H9 (cell line): Measurements from ENCODE around the gene NPC1. TPM values are rescaled to one million over a fixed set of nuclear protein-coding genes. Genes with fewer than 3 reads are reported as not detected.

Source experiments
- DNase-seq: peaks from one replicate; pipeline ENCODE4 v3.0.0-alpha.2; 2017
- H2AFZ ChIP-seq: one replicate; pipeline ENCODE4 v1.6.1; 2013; ENCODE audit warnings: mild to moderate bottlenecking, low read length, control low read depth, moderate library complexity
- H2AK5ac ChIP-seq: 2 replicates; pipeline ENCODE4 v1.6.1; 2013; ENCODE audit warnings: low read length, control low read depth, mixed read lengths; ENCODE audit not compliant: insufficient read length
- H2BK120ac ChIP-seq: one replicate; pipeline ENCODE4 v1.6.1; 2013; ENCODE audit warnings: low read depth, mild to moderate bottlenecking, low read length, control low read depth, inconsistent platforms; ENCODE audit not compliant: poor library complexity, severe bottlenecking
- H2BK12ac ChIP-seq: 2 replicates; pipeline ENCODE4 v1.6.1; 2013; ENCODE audit warnings: low read length, control low read depth, mixed read lengths, low read depth; ENCODE audit not compliant: insufficient read length
- H2BK15ac ChIP-seq: 2 replicates; pipeline ENCODE4 v1.6.1; 2013; ENCODE audit warnings: low read depth, low read length, control low read depth
- H2BK20ac ChIP-seq: one replicate; pipeline ENCODE4 v1.6.1; 2013; ENCODE audit warnings: low read depth, mild to moderate bottlenecking, low read length, control low read depth, inconsistent platforms; ENCODE audit not compliant: poor library complexity, severe bottlenecking
- H2BK5ac ChIP-seq: 2 replicates; pipeline ENCODE4 v1.6.1; 2013; ENCODE audit warnings: low read length, control low read depth, mixed read lengths; ENCODE audit not compliant: insufficient read length
- H3K14ac ChIP-seq: 2 replicates; pipeline ENCODE4 v1.6.1; 2013; ENCODE audit warnings: low read length, control low read depth; ENCODE audit not compliant: insufficient read depth
- H3K18ac ChIP-seq: 2 replicates; pipeline ENCODE4 v1.6.1; 2013; ENCODE audit warnings: low read depth, mild to moderate bottlenecking, mixed read lengths, low read length, control low read depth; ENCODE audit not compliant: insufficient read length
- H3K23ac ChIP-seq: 2 replicates; pipeline ENCODE4 v1.6.1; 2013; ENCODE audit warnings: low read length, control low read depth, mixed read lengths, low read depth; ENCODE audit not compliant: insufficient read length
- H3K23me2 ChIP-seq: 2 replicates; pipeline ENCODE4 v1.6.1; 2013; ENCODE audit warnings: low read depth, mild to moderate bottlenecking, mixed read lengths, low read length, control low read depth; ENCODE audit not compliant: insufficient read length, poor library complexity, severe bottlenecking
- H3K27ac ChIP-seq: 2 replicates; pipeline ENCODE4 v1.5.1; 2013; ENCODE audit warnings: low read length, control low read depth, mixed read lengths, low read depth; ENCODE audit not compliant: insufficient read length
- H3K27me3 ChIP-seq: 2 replicates; pipeline ENCODE4 v1.6.1; 2013; ENCODE audit warnings: low read length, control low read depth, inconsistent platforms; ENCODE audit not compliant: insufficient read depth
- H3K4ac ChIP-seq: 2 replicates; pipeline ENCODE4 v1.6.1; 2013; ENCODE audit warnings: low read depth, mild to moderate bottlenecking, control low read depth, inconsistent platforms, low read length, moderate library complexity
- H3K4me1 ChIP-seq: 2 replicates; pipeline ENCODE4 v1.6.1; 2013; ENCODE audit warnings: low read length, control low read depth, inconsistent platforms; ENCODE audit not compliant: insufficient read depth
- H3K4me2 ChIP-seq: 2 replicates; pipeline ENCODE4 v1.6.1; 2013; ENCODE audit warnings: low read length, control low read depth, mixed read lengths; ENCODE audit not compliant: insufficient read length, insufficient read depth
- H3K56ac ChIP-seq: 2 replicates; pipeline ENCODE4 v1.6.1; 2013; ENCODE audit warnings: low read depth, mild to moderate bottlenecking, mixed read lengths, low read length, control low read depth; ENCODE audit not compliant: insufficient read length
- H3K79me1 ChIP-seq: 2 replicates; pipeline ENCODE4 v1.6.1; 2013; ENCODE audit warnings: low read depth, mild to moderate bottlenecking, moderate library complexity, low read length, control low read depth, inconsistent platforms; ENCODE audit not compliant: insufficient read depth, poor library complexity, severe bottlenecking
- H3K79me2 ChIP-seq: 2 replicates; pipeline ENCODE4 v1.6.1; 2013; ENCODE audit warnings: low read length, control low read depth, inconsistent platforms; ENCODE audit not compliant: insufficient read depth
- H3K9ac ChIP-seq: 2 replicates; pipeline ENCODE4 v1.6.1; 2013; ENCODE audit warnings: low read length, control low read depth, mixed read lengths; ENCODE audit not compliant: insufficient read length; ENCODE audit errors: extremely low read depth
- H3K9me3 ChIP-seq: one replicate; pipeline ENCODE4 v1.6.1; 2013; ENCODE audit warnings: low read depth, low read length, inconsistent platforms; ENCODE audit not compliant: control insufficient read depth
- H3T11ph ChIP-seq: one replicate; pipeline ENCODE4 v1.6.1; 2013; ENCODE audit warnings: mild to moderate bottlenecking, low read length, control low read depth, inconsistent platforms
- H4K20me1 ChIP-seq: one replicate; pipeline ENCODE4 v1.6.1; 2013; ENCODE audit not compliant: control insufficient read depth, insufficient read length, insufficient read depth
- H4K5ac ChIP-seq: 2 replicates; pipeline ENCODE4 v1.6.1; 2013; ENCODE audit warnings: low read depth, mild to moderate bottlenecking, mixed read lengths, low read length, control low read depth; ENCODE audit not compliant: insufficient read length
- H4K8ac ChIP-seq: replicated peaks from 2 replicates; pipeline ENCODE4 v1.6.1; 2013; ENCODE audit warnings: low read length, control low read depth, mixed read lengths, low read depth; ENCODE audit not compliant: insufficient read length
- H4K91ac ChIP-seq: 2 replicates; pipeline ENCODE4 v1.6.1; 2013; ENCODE audit warnings: low read depth, mild to moderate bottlenecking, moderate library complexity, mixed read lengths, low read length, control low read depth; ENCODE audit not compliant: insufficient read length
- H3K27ac Mint-ChIP-seq, 3 experiments: 2 replicates in 2 of 3; 3 replicates in 1 of 3; pipeline ENCODE4 v1.8.0; 2020 to 2021; ENCODE audit warnings: mixed read lengths in 3 of 3, mild to moderate bottlenecking in 1 of 3, moderate library complexity in 1 of 3
- H3K27me3 Mint-ChIP-seq: 2 replicates; pipeline ENCODE4 v1.8.0; 2021; ENCODE audit warnings: low read depth, mild to moderate bottlenecking, moderate library complexity, mixed read lengths
- H3K36me3 Mint-ChIP-seq, 3 experiments: 2 replicates in 2 of 3; 3 replicates in 1 of 3; pipeline ENCODE4 v1.8.0; 2020 to 2021; ENCODE audit warnings: low read depth in 3 of 3, mixed read lengths in 3 of 3; ENCODE audit not compliant: insufficient read depth in 1 of 3
- H3K4me1 Mint-ChIP-seq, 2 experiments: 2 replicates each; pipeline ENCODE4 v1.8.0; 2020; ENCODE audit warnings: mixed read lengths in 2 of 2
- H3K4me3 Mint-ChIP-seq, 2 experiments: 2 replicates in 1 of 2; 3 replicates in 1 of 2; pipeline ENCODE4 v1.8.0; 2020 to 2021; ENCODE audit warnings: mild to moderate bottlenecking in 2 of 2, mixed read lengths in 2 of 2, moderate library complexity in 1 of 2
- H3K9me3 Mint-ChIP-seq, 2 experiments: 2 replicates in 1 of 2; 3 replicates in 1 of 2; pipeline ENCODE4 v1.8.0; 2020; ENCODE audit warnings: mild to moderate bottlenecking in 2 of 2, mixed read lengths in 2 of 2, moderate library complexity in 1 of 2
- WGBS: extraction: QIAGEN DNeasy Blood & Tissue Kit; methylation state at CpG from one replicate; pipeline ENCODE4 v1.1.7; 2013; ENCODE audit warnings: missing lambda C conversion rate, low lambda C conversion rate, mixed read lengths; ENCODE audit not compliant: insufficient read length; ENCODE audit errors: extremely low coverage; 5-methylcytosine and 5-hydroxymethylcytosine counted together
- total RNA-seq: library from RNA; stranded (reverse); gene quantifications from 2 replicates; pipeline ENCODE4 v1.2.1, GENCODE V29; 2021
- TF ChIP-seq, protein P1 (sequence below): fragments of 200-600 bp; sonication (generic); conservative IDR thresholded peaks from 3 replicates; pipeline ENCODE4 v1.8.0; 2021; ENCODE audit warnings: antibody characterized with exemption, mild to moderate bottlenecking

The NPC1 gene
- total RNA-seq, 1 experiment from 2014 or later: 24.2 TPM

DNA sequence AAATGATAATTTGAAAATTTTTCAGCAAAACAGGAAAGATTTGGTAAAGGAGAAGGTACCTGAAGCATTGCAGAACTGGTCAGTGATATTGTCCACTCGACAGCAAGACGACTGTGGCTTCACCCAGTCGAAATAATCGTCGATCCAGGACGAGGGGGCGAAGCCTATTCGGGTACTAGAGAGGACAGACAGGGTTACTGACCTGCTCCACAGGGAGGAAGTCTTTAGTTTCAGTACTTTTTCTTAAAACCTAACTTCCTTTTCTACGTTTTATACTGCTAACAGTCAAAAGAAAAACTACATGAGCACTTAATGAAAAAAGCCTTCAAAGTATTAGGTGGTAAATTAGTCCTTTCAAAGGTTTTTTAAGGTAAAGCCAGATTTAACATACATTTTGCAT, 47.0 kb downstream of the NPC1 start:
- Histone ChIP-seq H3T11ph (no peak overlapping the region), H3K79me2 (no peaks in the 10 kb centered on the region), H4K5ac (no peak overlapping the region), H3K23me2 (no peaks in the 10 kb centered on the region), H2AK5ac (no peak overlapping the region), H2BK120ac (no peak overlapping the region), H4K8ac (no peak overlapping the region), H3K9me3 (no peaks in the 10 kb centered on the region), H3K4me2 (no peak overlapping the region), H3K9ac (no peak overlapping the region), H4K91ac (no peak overlapping the region), H3K56ac (no peak overlapping the region), H2AFZ (no peak overlapping the region), H3K23ac (no peak overlapping the region), H3K79me1 (no peaks in the 10 kb centered on the region), H3K4me1 (no peaks in the 10 kb centered on the region), H2BK5ac (no peak overlapping the region), H2BK20ac (no peak overlapping the region), H3K14ac (no peak overlapping the region), H3K4ac (no peak overlapping the region), H4K20me1 (no peaks in the 10 kb centered on the region), H3K27me3 (no peaks in the 10 kb centered on the region), H3K27ac (no peak overlapping the region), H2BK12ac (no peak overlapping the region), H3K18ac (no peak overlapping the region), H2BK15ac (no peak overlapping the region)
- no peak for DNase-seq
- Mint-ChIP-seq H3K4me3 (no peak overlapping the region), H3K9me3 (no peaks in the 10 kb centered on the region), H3K36me3 (peaks cover 27 to 90% (median 80%) of the 10 kb centered on the region in 3 experiments; a peak in 6 of 7 replicates), H3K4me1 (no peaks in the 10 kb centered on the region), H3K27me3 (no peaks in the 10 kb centered on the region), H3K27ac (no peak overlapping the region)
- TF ChIP-seq, protein P1, sequence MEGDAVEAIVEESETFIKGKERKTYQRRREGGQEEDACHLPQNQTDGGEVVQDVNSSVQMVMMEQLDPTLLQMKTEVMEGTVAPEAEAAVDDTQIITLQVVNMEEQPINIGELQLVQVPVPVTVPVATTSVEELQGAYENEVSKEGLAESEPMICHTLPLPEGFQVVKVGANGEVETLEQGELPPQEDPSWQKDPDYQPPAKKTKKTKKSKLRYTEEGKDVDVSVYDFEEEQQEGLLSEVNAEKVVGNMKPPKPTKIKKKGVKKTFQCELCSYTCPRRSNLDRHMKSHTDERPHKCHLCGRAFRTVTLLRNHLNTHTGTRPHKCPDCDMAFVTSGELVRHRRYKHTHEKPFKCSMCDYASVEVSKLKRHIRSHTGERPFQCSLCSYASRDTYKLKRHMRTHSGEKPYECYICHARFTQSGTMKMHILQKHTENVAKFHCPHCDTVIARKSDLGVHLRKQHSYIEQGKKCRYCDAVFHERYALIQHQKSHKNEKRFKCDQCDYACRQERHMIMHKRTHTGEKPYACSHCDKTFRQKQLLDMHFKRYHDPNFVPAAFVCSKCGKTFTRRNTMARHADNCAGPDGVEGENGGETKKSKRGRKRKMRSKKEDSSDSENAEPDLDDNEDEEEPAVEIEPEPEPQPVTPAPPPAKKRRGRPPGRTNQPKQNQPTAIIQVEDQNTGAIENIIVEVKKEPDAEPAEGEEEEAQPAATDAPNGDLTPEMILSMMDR: no peak
- no CpG with 5 or more reads among the region's 9 CpGs for WGBS
